Measurements from ENCODE around the gene MRPL52. TPM values are rescaled to one million over a fixed set of nuclear protein-coding genes. Genes with fewer than 3 reads are reported as not detected.
A peak's percentile ranks its signal among the peaks of the same experiment; 100 is the strongest.
"Not testable (repeated sequence)": the region's sequence is repeated elsewhere in the genome, so short reads cannot be mapped to it uniquely, and the experiment has no call there.

Gene MRPL52
- total RNA-seq, 1 donor from 2014 or later, result 189 TPM

- peaks cover 17% of the 10 kb centered on the region for H3K4me1 Mint-ChIP-seq
- no peak overlapping the region for H3K4me3 Mint-ChIP-seq
- no peaks in the 10 kb centered on the region for H3K9me3 Mint-ChIP-seq
- peak overlapping the region; percentile 34 for H3K27ac Mint-ChIP-seq
- intact Hi-C loops (cut with micrococcal nuclease), result no loop called here
- H3K36me3 Mint-ChIP-seq (ENCODE audit: low read depth), result no peaks in the 10 kb centered on the region
- H3K27me3 Mint-ChIP-seq, result peaks cover 5% of the 10 kb centered on the region
- DNase-seq, result no peak
Observed at GRCh38 chr14:22848351-22849164, 18.9 kb downstream of the MRPL52 start.

- no peak for DNase-seq
- Mint-ChIP-seq H3K9me3 (no peaks in the 10 kb centered on the region), H3K4me1 (peaks cover 19% of the 10 kb centered on the region), H3K27me3 (peaks cover 5% of the 10 kb centered on the region), H3K36me3 (ENCODE audit: low read depth) (no peaks in the 10 kb centered on the region), H3K4me3 (no peak overlapping the region), H3K27ac (no peak overlapping the region)
- intact Hi-C loops (cut with micrococcal nuclease), result no loop called here
Observed at GRCh38 chr14:22849212-22849819, 19.6 kb downstream of the MRPL52 start.

- peaks cover 8% of the 10 kb centered on the region for H3K27me3 Mint-ChIP-seq
- DNase-seq, result peak; percentile 75
- no peaks in the 10 kb centered on the region for H3K9me3 Mint-ChIP-seq
- no peak overlapping the region for H3K4me3 Mint-ChIP-seq
- H3K36me3 Mint-ChIP-seq (ENCODE audit: low read depth), result no peaks in the 10 kb centered on the region
- intact Hi-C loops (cut with micrococcal nuclease), result loop anchor here (5.0 to 10.0 kb wide), 2 partner anchors 264 to 936 kb away; partner anchors contain the start of gene DAD1
- peaks cover 28% of the 10 kb centered on the region for H3K4me1 Mint-ChIP-seq
- H3K27ac Mint-ChIP-seq, result peak overlapping the region; percentile 48
Observed at GRCh38 chr14:22850944-22851764, 21.5 kb downstream of the MRPL52 start.

GRCh38 chr14:22852178-22852577, 22.5 kb downstream of the MRPL52 start:
- H3K4me1 Mint-ChIP-seq, result peaks cover 30% of the 10 kb centered on the region
- not testable (repeated sequence) for H3K27ac Mint-ChIP-seq; DNase-seq; H3K4me3 Mint-ChIP-seq; H3K9me3 Mint-ChIP-seq; H3K36me3 Mint-ChIP-seq (ENCODE audit: low read depth); H3K27me3 Mint-ChIP-seq
- intact Hi-C loops (cut with micrococcal nuclease), result loop anchor here (2.0 to 10.0 kb wide), 4 partner anchors 19 to 937 kb away; partner anchors contain the start of genes DAD1 and LRP10

GRCh38 chr14:22852599-22852939, 22.9 kb downstream of the MRPL52 start:
- H3K27ac Mint-ChIP-seq, result peak overlapping the region; percentile 78
- H3K27me3 Mint-ChIP-seq, result peaks cover 10% of the 10 kb centered on the region
- intact Hi-C loops (cut with micrococcal nuclease), result loop anchor here (2.0 to 10.0 kb wide), 4 partner anchors 18 to 938 kb away; partner anchors contain the start of genes DAD1 and LRP10
- H3K4me3 Mint-ChIP-seq, result peak overlapping the region; percentile 87
- H3K36me3 Mint-ChIP-seq (ENCODE audit: low read depth), result no peaks in the 10 kb centered on the region
- H3K4me1 Mint-ChIP-seq, result peaks cover 30% of the 10 kb centered on the region
- no peaks in the 10 kb centered on the region for H3K9me3 Mint-ChIP-seq
- no peak for DNase-seq

GRCh38 chr14:22852940-22853767, 23.5 kb downstream of the MRPL52 start:
- intact Hi-C loops (cut with micrococcal nuclease), result loop anchor here (1.0 to 10.0 kb wide), 7 partner anchors 18 to 938 kb away; partner anchors contain the start of genes DAD1 and LRP10
- Mint-ChIP-seq H3K4me1 (peaks cover 33% of the 10 kb centered on the region), H3K4me3 (peak overlapping the region; percentile 87), H3K36me3 (ENCODE audit: low read depth) (no peaks in the 10 kb centered on the region), H3K9me3 (no peaks in the 10 kb centered on the region), H3K27ac (peak overlapping the region; percentile 78), H3K27me3 (peaks cover 10% of the 10 kb centered on the region)
- DNase-seq, result peak; percentile 97

GRCh38 chr14:22854296-22854695, 24.6 kb downstream of the MRPL52 start:
- H3K27ac Mint-ChIP-seq, H3K27me3 Mint-ChIP-seq: not testable (repeated sequence)
- intact Hi-C loops (cut with micrococcal nuclease), result loop anchor here (5.0 to 10.0 kb wide), 2 partner anchors 267 to 939 kb away; partner anchors contain the start of gene DAD1

GRCh38 chr14:22854963-22855724, 25.5 kb downstream of the MRPL52 start:
- no peak overlapping the region for H3K4me3 Mint-ChIP-seq
- DNase-seq, result no peak

More at GRCh38 chr14:22854296-22854695, 24.6 kb downstream of the MRPL52 start:
- not testable (repeated sequence) for H3K9me3 Mint-ChIP-seq; H3K36me3 Mint-ChIP-seq (ENCODE audit: low read depth); H3K4me3 Mint-ChIP-seq; DNase-seq
- H3K4me1 Mint-ChIP-seq, result peaks cover 39% of the 10 kb centered on the region

GRCh38 chr14:22856428-22856827, 26.7 kb downstream of the MRPL52 start:
- Mint-ChIP-seq H3K4me3 (no peak overlapping the region), H3K9me3 (peaks cover 2% of the 10 kb centered on the region), H3K4me1 (peaks cover 35% of the 10 kb centered on the region), H3K27ac (no peak overlapping the region), H3K36me3 (ENCODE audit: low read depth) (no peaks in the 10 kb centered on the region), H3K27me3 (peaks cover 14% of the 10 kb centered on the region)
- intact Hi-C loops (cut with micrococcal nuclease), result loop anchor here (10.0 kb wide), 1 partner anchor 942 kb away; no protein-coding TSS in a partner anchor
- no peak for DNase-seq

More at GRCh38 chr14:22854963-22855724, 25.5 kb downstream of the MRPL52 start:
- intact Hi-C loops (cut with micrococcal nuclease), result loop anchor here (5.0 to 10.0 kb wide), 2 partner anchors 268 to 940 kb away; partner anchors contain the start of gene DAD1
- Mint-ChIP-seq H3K9me3 (no peaks in the 10 kb centered on the region), H3K27ac (no peak overlapping the region), H3K4me1 (peaks cover 39% of the 10 kb centered on the region), H3K27me3 (peaks cover 7% of the 10 kb centered on the region), H3K36me3 (ENCODE audit: low read depth) (no peaks in the 10 kb centered on the region)

GRCh38 chr14:22860377-22860776, 30.7 kb downstream of the MRPL52 start:
- H3K9me3 Mint-ChIP-seq; H3K27ac Mint-ChIP-seq; H3K36me3 Mint-ChIP-seq (ENCODE audit: low read depth); DNase-seq; H3K4me3 Mint-ChIP-seq; intact Hi-C loops (cut with micrococcal nuclease): not testable (repeated sequence)
- Mint-ChIP-seq H3K27me3 (peaks cover 25% of the 10 kb centered on the region), H3K4me1 (peaks cover 15% of the 10 kb centered on the region)

- no peak for DNase-seq
- Mint-ChIP-seq H3K4me1 (peaks cover 11% of the 10 kb centered on the region), H3K27ac (no peak overlapping the region), H3K36me3 (ENCODE audit: low read depth) (peaks cover 5% of the 10 kb centered on the region), H3K9me3 (peaks cover 8% of the 10 kb centered on the region), H3K4me3 (no peak overlapping the region), H3K27me3 (peaks cover 21% of the 10 kb centered on the region)
- intact Hi-C loops (cut with micrococcal nuclease), result no loop called here
Observed at GRCh38 chr14:22861651-22862050, 32.0 kb downstream of the MRPL52 start.

- intact Hi-C loops (cut with micrococcal nuclease), result no loop called here
- peaks cover 2% of the 10 kb centered on the region for H3K4me1 Mint-ChIP-seq
- no peak for DNase-seq
- H3K36me3 Mint-ChIP-seq (ENCODE audit: low read depth), result peaks cover 5% of the 10 kb centered on the region
- H3K27me3 Mint-ChIP-seq, result peaks cover 18% of the 10 kb centered on the region
- H3K27ac Mint-ChIP-seq, result no peak overlapping the region
- H3K9me3 Mint-ChIP-seq, result peaks cover 8% of the 10 kb centered on the region
- H3K4me3 Mint-ChIP-seq, result no peak overlapping the region
Observed at GRCh38 chr14:22864979-22865378, 35.3 kb downstream of the MRPL52 start.
